K562 (cell line): ENCODE results near the gene SLC39A3. TPM values are rescaled to one million over a fixed set of nuclear protein-coding genes. Genes with fewer than 3 reads are reported as not detected.

Experiments
- ATAC-seq: fragments of 200-7000 bp; cut with Tn5 transposase; 3 replicates; pipeline ENCODE4 v1.9.1; 2020; ENCODE audit warnings: moderate library complexity
- BruUV-seq: library from RNA; stranded (reverse); fragments of 400-500 nt; replicated peaks from 2 replicates; lab custom pipeline; 2021; lab: Mats Ljungman, UMichigan
- CTCF ChIA-PET: fragments of 300-600 bp; formaldehyde crosslinking; extraction: SDS; loops from one replicate; lab custom pipeline; 2021; ENCODE audit warnings: low intra/inter-chr PET ratio; lab: Yijun Ruan, JAX
- POLR2A ChIA-PET: fragments of 300-600, 350-650 bp; sonication (Branson Sonifier 250); formaldehyde crosslinking; extraction: SDS; loops from one replicate; lab custom pipeline; 2021; ENCODE audit warnings: antibody characterized with exemption, inconsistent platforms; lab: Yijun Ruan, JAX
- DNase-seq, 4 experiments: peaks; one replicate each; pipeline versions ENCODE4 v3.0.0 to v3.0.0-alpha.2; 2011 to 2018; ENCODE audit warnings: low spot score in 3 of 4, mixed read lengths in 3 of 4; ENCODE audit errors: extremely low read depth in 1 of 4
- FAIRE-seq: peaks from 2 replicates; lab custom pipeline; 2011; peaks lifted over from hg19 to GRCh38; lab: Jason Lieb, UNC
- H2AFZ ChIP-seq: 2 replicates; pipeline ENCODE4 v1.6.0; 2011; ENCODE audit warnings: low read depth, low read length, control low read depth, inconsistent platforms
- H3K27ac ChIP-seq: fragments of 200-600 bp; 3 replicates; pipeline ENCODE4 v1.8.0; 2011; ENCODE audit warnings: low read depth, mild to moderate bottlenecking, control low read depth, inconsistent platforms, low read length, moderate library complexity, mixed read lengths; ENCODE audit errors: extremely low read depth
- H3K27me3 ChIP-seq, 2 experiments: fragments of 300-600 bp in 1 of 2; 2 replicates in 1 of 2; 3 replicates in 1 of 2; pipeline versions ENCODE4 v1.6.0 to v1.8.0; 2011; ENCODE audit warnings: inconsistent platforms in 2 of 2, low read length in 2 of 2, mild to moderate bottlenecking in 1 of 2, mixed read lengths in 1 of 2, moderate library complexity in 1 of 2; ENCODE audit not compliant: control insufficient read depth in 2 of 2, insufficient read depth in 2 of 2
- H3K36me3 ChIP-seq: fragments of 300-600 bp; 3 replicates; pipeline ENCODE4 v1.8.0; 2011; ENCODE audit warnings: mild to moderate bottlenecking, low read length, inconsistent platforms; ENCODE audit not compliant: control insufficient read depth, insufficient read depth
- H3K4me1 ChIP-seq, 2 experiments: fragments of 200-600 bp in 1 of 2; replicated peaks in 1 of 2; 2 replicates in 1 of 2; 3 replicates in 1 of 2; pipeline versions ENCODE4 v1.5.1 to v1.8.0; 2011; ENCODE audit warnings: inconsistent platforms in 2 of 2, low read length in 2 of 2, mild to moderate bottlenecking in 1 of 2, mixed read lengths in 1 of 2, moderate library complexity in 1 of 2; ENCODE audit not compliant: control insufficient read depth in 2 of 2, insufficient read depth in 2 of 2
- H3K4me2 ChIP-seq: 2 replicates; pipeline ENCODE4 v1.6.1; 2011; ENCODE audit warnings: low read length, control low read depth, inconsistent platforms, mixed read lengths; ENCODE audit not compliant: insufficient read depth
- H3K4me3 ChIP-seq: fragments of 200-600 bp; sonication (generic), shearing (Covaris generic); 2 replicates; pipeline ENCODE4 v1.5.1; 2016; ENCODE audit warnings: control low read depth, inconsistent platforms
- H3K79me2 ChIP-seq: fragments of 200-600 bp; 3 replicates; pipeline ENCODE4 v1.8.0; 2011; ENCODE audit warnings: low read length, inconsistent platforms; ENCODE audit not compliant: control insufficient read depth, insufficient read depth
- H3K9ac ChIP-seq, 2 experiments: 2 replicates each; pipeline versions ENCODE4 v1.6.0 to v1.6.1; 2011; ENCODE audit warnings: low read depth in 2 of 2, low read length in 2 of 2, control low read depth in 1 of 2, inconsistent platforms in 1 of 2, mild to moderate bottlenecking in 1 of 2, mixed read lengths in 1 of 2; ENCODE audit not compliant: insufficient read depth in 1 of 2
- H3K9me1 ChIP-seq: one replicate; pipeline ENCODE4 v1.6.0; 2011; ENCODE audit warnings: inconsistent platforms, mild to moderate bottlenecking, low read length, moderate library complexity; ENCODE audit not compliant: control insufficient read depth, insufficient read depth
- H3K9me3 ChIP-seq: replicated peaks from 2 replicates; pipeline ENCODE4 v1.5.1; 2011; ENCODE audit warnings: low read depth, low read length, inconsistent platforms; ENCODE audit not compliant: control insufficient read depth, insufficient read depth
- H4K20me1 ChIP-seq: replicated peaks from 2 replicates; pipeline ENCODE4 v1.6.1; 2011; ENCODE audit warnings: low read length, inconsistent platforms, mixed read lengths; ENCODE audit not compliant: control insufficient read depth, insufficient read depth
- FOXA1 ChIP-seq: fragments of 450-650 bp; IDR thresholded peaks from 2 replicates; pipeline ENCODE4 v1.6.1; 2016; ENCODE audit warnings: mild to moderate bottlenecking, borderline replicate concordance
- GTF3C2 ChIP-seq: IDR thresholded peaks from 3 replicates; pipeline ENCODE4 v1.6.1; 2011; ENCODE audit warnings: borderline replicate concordance, mild to moderate bottlenecking, moderate library complexity; ENCODE audit not compliant: insufficient read length; ENCODE audit errors: extremely low read depth
- HMBOX1 ChIP-seq: sonication (generic); IDR thresholded peaks from 2 replicates; pipeline ENCODE4 v1.6.1; 2016
- PHB2 ChIP-seq: fragments of 450-650 bp; IDR thresholded peaks from 2 replicates; pipeline ENCODE4 v1.6.1; 2017; ENCODE audit warnings: low read depth
- SMAD2 ChIP-seq: fragments of 150-350 bp; IDR thresholded peaks from 2 replicates; pipeline ENCODE4 v1.6.1; 2014; ENCODE audit warnings: low read depth, mild to moderate bottlenecking, low read length
- STAT6 ChIP-seq: sonication (generic); formaldehyde crosslinking; IDR thresholded peaks from 2 replicates; pipeline ENCODE4 v1.8.1; 2023; ENCODE audit warnings: mild to moderate bottlenecking, missing genetic modification reagents
- USF2 ChIP-seq: sonication (generic); formaldehyde crosslinking; IDR thresholded peaks from 2 replicates; pipeline ENCODE4 v1.5.0; 2020; ENCODE audit warnings: missing genetic modification reagents
- ZBTB1 ChIP-seq: sonication (generic); formaldehyde crosslinking; IDR thresholded peaks from 2 replicates; pipeline ENCODE4 v1.8.1; 2023; ENCODE audit warnings: missing genetic modification reagents, low read depth, mild to moderate bottlenecking, borderline replicate concordance
- ZBTB5 ChIP-seq: fragments of 450-650 bp; IDR thresholded peaks from 2 replicates; pipeline ENCODE4 v1.6.1; 2017; ENCODE audit warnings: antibody characterized with exemption
- WGBS: fragments of 100-300 bp; shearing (Covaris generic); methylation state at CpG from one replicate; pipeline ENCODE4 v1.1.6; 2016; ENCODE audit warnings: low coverage, mixed read lengths; ENCODE audit not compliant: insufficient coverage; ENCODE audit errors: missing lambda C conversion rate; 5-methylcytosine and 5-hydroxymethylcytosine counted together
- in situ Hi-C: fragments of 300-500 bp; cut with MboI; formaldehyde crosslinking; loops from 4 replicates; pipeline ENCODE4 v1.15.0; 2018; ENCODE audit warnings: inconsistent platforms, mixed read lengths
- intact Hi-C: fragments of 100-400 bp; cut with micrococcal nuclease; formaldehyde crosslinking; loops from 2 replicates; pipeline ENCODE4 v1.14.2; 2022
- polyA plus RNA-seq, 8 experiments: library from polyadenylated mRNA; depleted of rRNA in 4 of 8; stranded (reverse) in 5 of 8; unstranded in 3 of 8; fragments of >200 nt; fragmentation: Nextera tagmentation in 2 of 8; fragmentation: Illumina TruSeq in 1 of 8; extraction: Ambion mirVana in 2 of 8; extraction: Trizol in 1 of 8; gene quantifications; 2 replicates each; pipeline versions ENCODE4 v1.2.1 to v1.2.3, GENCODE V29; 2011 to 2014; ENCODE audit warnings: inconsistent platforms in 1 of 8, missing spikeins in 1 of 8
- total RNA-seq, 7 experiments: library from RNA; depleted of rRNA in 6 of 7; stranded (reverse); fragments of >200 nt in 6 of 7; fragmentation: Illumina TruSeq in 2 of 7; extraction: Trizol in 2 of 7; gene quantifications; 2 replicates each; pipeline versions ENCODE4 v1.2.1 to v1.2.3, GENCODE V29; 2011 to 2021; ENCODE audit warnings: low replicate concordance in 1 of 7

Gene SLC39A3
- total and polyA plus RNA-seq, 9 of the 15 experiments (the other 6 are each of a cell fraction or from before 2014, with no cell fraction given): 2.3 to 215 (median 127) TPM

GRCh38 chr19:2728783-2729387 is 10.9 kb downstream of the SLC39A3 start:
- H3K4me3 ChIP-seq: no peak overlapping the region
- TF ChIP-seq USF2 (peak; percentile 56), PHB2 (no peak), STAT6 (CRISPR knock-in tag) (no peak), ZBTB5 (no peak), ZBTB1 (CRISPR knock-in tag) (no peak), SMAD2 (no peak), FOXA1 (no peak), GTF3C2 (no peak), HMBOX1 (no peak)

More at GRCh38 chr19:2728783-2729387, 10.9 kb downstream of the SLC39A3 start:
- peaks cover 26% of the 10 kb centered on the region; the same call in 2 of the 3 replicates for H3K36me3 ChIP-seq
- H3K27ac ChIP-seq: no peak overlapping the region
- intact Hi-C loops: no loop called here
- ChIA-PET CTCF (no interaction called here), POLR2A (interaction anchor here (0.6 to 4.5 kb wide), 4 partner anchors 7 to 382 kb away, joined by 3 to 21 read pairs (median 8); partner anchors contain the start of gene SLC39A3)
- H3K27me3 ChIP-seq: peaks cover 2 to 10% of the 10 kb centered on the region in 2 experiments; a peak in 2 of 5 replicates
- FAIRE-seq (peak; percentile 67), ATAC-seq (no peak), DNase-seq (no peak)
- no peak overlapping the region for H3K4me2 ChIP-seq
- in situ Hi-C loops: no loop called here
- H3K4me1 ChIP-seq: peaks cover 3 to 50% of the 10 kb centered on the region in 2 experiments
- H3K9me3 ChIP-seq: no peaks in the 10 kb centered on the region
- WGBS: 57% methylated on average over 22 of the region's 23 CpGs
- BruUV-seq: no TSS peak
- H3K9me1 ChIP-seq: peaks cover 6% of the 10 kb centered on the region
- no peak overlapping the region for H2AFZ ChIP-seq
- no peak overlapping the region; a peak in 1 of 4 replicates for H3K9ac ChIP-seq
- H3K79me2 ChIP-seq: no peaks in the 10 kb centered on the region
- peaks cover 13% of the 10 kb centered on the region; the same call in 1 of the 2 replicates for H4K20me1 ChIP-seq
